ENCODE data around the gene SPAG8. TPM values are rescaled to one million over a fixed set of nuclear protein-coding genes. Genes with fewer than 3 reads are reported as not detected.

SPAG8 gene
- total RNA-seq, 1 experiment from 2014 or later: 0.21 TPM

DNA sequence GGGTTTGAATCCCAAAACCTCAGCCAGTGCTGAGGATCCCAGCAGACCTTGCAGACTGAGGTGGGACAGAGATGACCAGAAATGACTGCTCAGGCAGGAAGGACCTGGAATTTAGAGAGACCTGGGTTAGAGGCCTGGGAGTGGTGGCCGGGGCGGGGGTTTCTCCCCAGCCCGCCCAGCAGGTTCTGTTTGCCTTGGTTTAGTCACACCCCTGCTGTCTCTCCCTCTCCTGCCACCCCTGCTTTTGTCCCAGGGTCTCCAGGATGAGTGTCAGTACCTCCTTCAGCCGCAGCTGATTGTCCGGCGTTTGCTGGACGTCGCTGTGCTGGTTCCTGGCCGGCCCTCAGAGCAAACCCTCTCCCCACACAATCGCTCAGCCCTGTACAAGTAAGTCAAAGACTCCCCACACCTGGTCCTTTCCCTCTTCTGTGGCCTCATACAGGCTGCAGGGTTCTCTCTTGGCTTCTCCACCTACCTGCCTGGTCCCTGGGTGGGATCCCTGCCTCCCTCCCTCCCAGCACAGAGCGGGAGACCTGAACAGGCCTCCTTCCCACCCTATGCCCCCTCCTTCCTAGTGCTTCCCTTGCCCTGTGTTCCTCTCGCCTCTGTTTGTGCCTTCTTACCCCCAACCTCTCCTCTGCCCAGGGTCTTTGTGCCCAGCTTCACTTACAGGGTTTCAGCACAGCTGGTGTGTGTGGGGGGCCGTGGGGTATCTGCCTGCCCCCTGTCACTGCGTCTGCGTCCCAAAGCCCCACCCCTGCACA, 29.0 kb upstream of the SPAG8 start:
- DNase-seq (ENCODE audit: low spot score): no peak

DNA sequence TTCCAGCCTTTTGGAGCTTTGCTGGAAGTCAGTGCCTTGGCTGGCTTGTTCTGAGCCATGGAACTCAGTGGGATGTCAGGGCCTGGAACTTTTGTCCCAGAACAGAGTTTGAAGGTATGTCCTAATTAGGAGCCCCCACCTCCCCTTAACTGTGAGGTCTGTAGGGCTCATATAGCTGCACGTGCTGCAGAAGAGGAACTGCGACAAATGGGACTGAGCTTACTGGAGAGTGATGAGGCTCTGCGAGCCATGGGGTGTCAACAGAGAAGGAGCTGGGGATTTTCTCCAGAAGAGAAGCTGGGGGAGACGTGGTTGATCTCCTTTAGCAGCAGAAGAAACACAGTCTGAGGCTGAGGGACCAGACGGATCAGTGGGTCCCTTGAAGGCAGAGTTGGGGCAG, 27.9 kb upstream of the SPAG8 start:
- no peak for DNase-seq (ENCODE audit: low spot score)

DNA sequence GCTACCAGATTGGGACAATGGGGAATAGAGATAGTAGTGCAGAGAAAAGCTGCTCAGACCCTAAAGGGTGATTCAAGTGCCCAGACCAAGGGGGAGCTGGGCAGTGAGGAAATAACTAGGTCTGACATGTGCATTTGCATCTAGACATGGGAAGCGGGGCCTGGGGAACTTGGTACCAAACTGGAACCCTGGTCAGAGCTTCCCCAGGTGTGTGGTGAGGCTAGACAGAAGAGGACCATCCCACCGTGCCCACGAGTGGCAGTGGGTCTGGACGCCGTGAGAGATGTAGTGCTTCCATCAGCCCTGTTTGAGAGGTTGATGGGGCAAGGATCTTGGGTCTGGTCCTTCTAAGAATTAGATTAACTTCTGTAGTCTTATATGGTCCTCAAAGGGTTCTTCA, 24.5 kb upstream of the SPAG8 start:
- DNase-seq (ENCODE audit: low spot score): no peak

DNA sequence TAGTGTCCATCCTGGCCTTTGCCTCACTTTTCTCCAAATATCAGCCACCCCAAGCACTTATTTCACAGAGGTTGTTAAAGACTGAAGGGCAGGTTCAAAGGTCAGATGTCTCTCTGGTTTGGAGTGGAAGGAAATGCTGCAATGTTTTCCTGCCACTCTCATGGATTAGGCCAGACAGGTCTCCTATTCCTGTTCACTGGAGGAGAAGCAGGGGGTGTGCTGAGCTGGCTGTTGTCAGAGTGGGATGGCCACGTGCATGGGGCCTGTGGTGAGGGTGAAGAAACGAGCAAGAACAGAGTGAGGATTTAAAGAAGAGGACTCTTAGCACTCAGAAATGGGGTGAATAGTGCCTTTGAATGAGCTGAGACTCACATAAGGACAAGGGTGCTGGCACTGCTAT, 23.7 kb upstream of the SPAG8 start:
- DNase-seq (ENCODE audit: low spot score): no peak

DNA sequence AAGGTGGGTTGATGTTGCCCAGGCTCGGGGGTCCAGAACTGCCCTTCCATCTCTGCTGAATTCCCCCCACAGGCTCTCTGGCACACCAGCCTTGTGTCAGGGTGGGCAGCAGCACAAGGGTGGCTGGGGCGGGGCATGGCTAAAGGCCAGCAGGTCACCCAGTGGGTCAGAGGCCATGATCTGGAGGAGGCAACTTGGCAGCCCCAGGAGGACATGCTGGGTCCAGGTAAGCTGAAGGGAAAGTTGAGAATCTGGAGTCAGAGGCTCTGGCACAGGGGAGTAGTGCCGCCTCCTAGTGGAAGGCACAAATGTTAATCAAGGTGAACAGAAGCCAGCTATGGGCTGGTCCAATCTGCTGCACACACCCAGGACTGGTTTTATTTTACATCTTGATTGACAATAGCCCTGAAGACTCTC, 23.2 kb upstream of the SPAG8 start:
- DNase-seq (ENCODE audit: low spot score): no peak

DNA sequence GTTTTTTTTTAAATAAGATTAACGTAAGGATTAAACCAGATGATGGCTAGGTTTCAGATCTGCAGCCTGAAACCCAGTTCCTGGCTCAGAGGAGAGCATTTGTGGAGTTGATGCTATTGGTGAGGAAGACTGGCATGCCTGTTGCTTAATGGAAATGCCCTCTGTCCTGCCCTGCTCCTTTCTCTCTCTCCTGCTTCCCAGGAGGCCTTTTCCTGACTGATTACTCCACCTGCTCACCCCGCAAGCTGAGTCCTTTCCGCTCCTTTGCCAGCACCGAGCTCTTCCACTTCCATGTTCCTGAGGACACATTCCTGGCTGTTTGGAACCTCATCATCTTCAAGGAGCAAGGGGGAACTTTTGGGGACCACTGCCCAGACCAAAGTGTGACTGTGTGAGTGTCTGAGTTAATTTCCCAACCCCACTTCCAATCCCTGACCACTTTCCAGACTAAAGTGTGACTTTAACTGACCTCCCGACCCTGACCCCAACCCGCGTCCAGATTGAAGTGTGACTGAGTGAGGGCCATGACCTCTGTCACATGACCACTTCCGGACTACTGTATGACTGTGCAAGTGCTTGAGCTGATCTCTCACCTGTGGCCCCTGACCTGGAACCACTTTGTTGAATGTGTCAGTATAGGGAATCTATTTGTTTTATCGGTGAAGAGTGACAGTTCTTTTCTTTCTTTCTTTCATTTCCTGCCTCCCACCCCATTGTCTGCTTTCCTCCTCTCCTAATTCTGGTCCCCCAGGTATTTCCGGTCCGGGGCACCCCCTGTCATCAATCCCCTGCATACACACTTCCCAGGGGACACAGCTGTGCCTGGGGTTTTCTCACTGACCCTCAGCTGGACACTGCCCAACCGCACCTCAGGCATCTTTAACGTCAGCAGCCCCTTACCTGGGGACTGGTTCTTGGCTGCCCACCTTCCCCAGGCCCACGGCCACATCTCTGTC, 22.5 kb upstream of the SPAG8 start:
- no peak for DNase-seq (ENCODE audit: low spot score)

DNA sequence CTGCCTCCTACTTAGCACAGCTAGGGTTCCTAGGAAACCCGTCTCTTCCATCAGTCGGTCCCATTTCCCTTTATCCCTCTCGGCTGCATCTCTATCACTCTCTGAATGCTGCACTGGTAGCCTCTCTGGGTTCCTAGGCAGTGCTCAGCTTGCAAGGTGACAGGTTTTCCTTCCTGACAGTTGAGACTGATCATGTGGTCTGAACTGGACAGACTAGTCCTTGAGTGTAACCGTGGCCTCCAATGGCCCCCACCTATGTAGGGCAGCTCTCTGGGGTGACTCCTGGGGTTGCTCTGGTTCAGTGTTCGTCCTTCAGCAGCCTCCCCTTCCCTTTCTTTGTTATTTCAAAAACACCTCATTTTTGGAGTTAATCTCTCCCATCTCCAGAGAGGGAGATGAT, 20.8 kb upstream of the SPAG8 start:
- DNase-seq (ENCODE audit: low spot score): no peak

DNA sequence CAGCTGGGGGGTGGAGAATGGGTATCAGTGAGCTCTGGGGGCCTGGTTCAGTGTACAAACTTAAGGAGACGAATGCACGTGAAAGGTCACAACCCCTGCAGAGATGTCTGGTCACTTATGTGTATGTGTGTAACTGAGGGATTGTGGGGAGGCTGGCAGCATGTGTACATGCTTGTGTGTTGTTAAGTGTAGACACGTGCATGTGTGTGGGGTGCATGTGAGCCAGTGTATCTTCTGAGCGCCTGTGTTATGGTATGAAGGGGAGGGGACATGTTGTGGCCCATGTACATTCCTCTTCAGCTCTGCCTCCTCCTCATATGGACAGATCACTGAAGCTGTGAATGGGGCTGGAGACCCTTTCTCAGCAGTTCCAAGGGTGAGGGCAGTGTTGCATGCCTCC, 19.0 kb upstream of the SPAG8 start:
- no peak for DNase-seq (ENCODE audit: low spot score)

DNA sequence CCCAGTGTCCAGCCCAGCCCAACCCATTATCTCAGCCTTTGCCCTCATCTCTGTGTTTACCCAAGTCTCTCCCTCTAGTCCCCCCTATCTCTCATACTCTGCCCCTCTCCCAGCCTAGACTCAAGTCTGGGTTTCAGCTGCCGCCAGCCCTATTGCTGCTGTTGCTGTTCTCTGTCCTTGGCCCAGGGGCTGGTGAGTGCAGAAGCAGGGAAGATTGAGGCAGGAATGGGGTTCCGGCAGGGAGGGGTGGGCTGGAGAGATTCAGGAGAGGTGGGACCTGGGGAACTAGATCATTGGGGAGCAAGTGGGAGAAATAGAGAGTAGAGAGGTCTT, 17.7 kb upstream of the SPAG8 start:
- DNase-seq (ENCODE audit: low spot score): no peak

DNA sequence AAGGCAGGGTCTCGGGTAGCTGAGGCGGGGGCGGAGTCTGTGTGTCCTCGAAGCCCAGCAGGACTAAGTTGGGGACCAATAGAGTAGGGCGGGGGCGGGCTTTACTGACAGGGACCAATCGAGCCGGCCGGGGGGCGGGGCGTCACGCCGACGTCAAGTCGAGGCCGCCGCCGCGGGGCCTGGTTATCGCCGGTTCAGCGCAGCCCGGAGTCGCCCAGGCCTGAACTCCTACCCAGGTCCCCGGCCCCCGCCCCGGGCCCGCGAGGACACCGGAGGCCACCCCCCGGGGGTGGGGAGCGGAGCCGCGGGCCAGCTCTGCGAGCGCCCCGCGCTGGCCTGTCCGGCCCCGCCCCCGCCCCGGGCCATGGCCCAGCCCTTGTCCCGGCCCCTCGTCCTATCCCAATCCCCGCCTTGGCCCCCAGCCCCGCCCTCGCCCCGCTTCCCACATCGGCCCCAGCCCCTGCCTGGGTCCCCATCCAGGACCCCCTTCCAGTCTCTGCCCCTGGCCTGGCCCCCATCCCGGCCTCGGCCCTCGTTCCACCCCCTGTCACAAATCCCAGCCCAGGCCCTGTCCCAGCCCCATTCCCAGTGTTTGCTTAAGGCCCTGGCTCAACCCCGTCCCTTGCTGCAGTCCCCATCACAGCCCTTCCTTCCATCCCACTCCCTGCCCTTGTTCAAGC, 17.2 kb upstream of the SPAG8 start, which contains the start of gene TMEM8B:
Gene TMEM8B (plus strand): TSS at position 145 of the 680 bp plus-strand sequence. CDS start 220 bp downstream, at position 365.
- peak; percentile 87 for DNase-seq (ENCODE audit: low spot score)

DNA sequence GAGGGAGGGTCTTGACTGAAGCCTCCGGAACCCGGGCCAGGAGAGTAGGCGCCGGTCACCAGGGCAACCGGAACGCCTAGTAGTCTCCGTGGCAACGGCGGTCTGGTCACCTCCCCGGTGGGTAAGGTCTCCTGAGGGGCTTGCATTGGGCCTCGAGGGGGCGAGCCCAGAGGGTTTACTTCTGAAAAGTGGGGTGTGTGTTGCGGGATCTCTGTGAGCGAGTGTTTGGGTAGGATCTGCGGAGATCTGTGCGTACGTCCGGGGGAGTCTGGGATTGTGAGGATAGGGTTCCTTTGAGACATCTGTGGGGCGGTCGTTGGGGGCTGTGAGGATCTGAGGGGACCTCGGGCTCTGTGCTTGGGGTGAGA, 16.6 kb upstream of the SPAG8 start, which contains the start of gene FAM221B:
Gene FAM221B (minus strand): TSS at position 17 of the 368 bp plus-strand sequence. CDS start 2,571 bp downstream, outside the sequence.
- no peak for DNase-seq (ENCODE audit: low spot score)

DNA sequence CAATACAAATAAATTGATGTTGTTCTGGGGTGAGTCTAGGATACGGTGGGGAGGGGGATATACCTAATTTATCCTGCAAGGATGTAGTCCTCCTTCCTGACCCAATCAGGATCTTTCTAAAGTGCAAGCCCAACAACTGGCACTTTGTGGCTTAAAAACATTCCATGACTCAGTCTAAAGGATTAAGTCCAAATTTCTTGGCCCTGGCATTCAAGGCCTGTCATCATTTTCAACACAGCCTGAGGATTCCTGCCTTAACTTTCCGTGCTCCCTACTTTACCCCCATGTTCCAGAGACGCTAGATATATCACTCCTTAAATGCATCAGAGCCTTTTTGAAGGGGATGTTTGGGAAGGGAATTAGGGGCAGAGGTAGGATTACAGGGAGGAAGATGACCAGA, 15.4 kb upstream of the SPAG8 start:
- peak; percentile 34 for DNase-seq (ENCODE audit: low spot score)

DNA sequence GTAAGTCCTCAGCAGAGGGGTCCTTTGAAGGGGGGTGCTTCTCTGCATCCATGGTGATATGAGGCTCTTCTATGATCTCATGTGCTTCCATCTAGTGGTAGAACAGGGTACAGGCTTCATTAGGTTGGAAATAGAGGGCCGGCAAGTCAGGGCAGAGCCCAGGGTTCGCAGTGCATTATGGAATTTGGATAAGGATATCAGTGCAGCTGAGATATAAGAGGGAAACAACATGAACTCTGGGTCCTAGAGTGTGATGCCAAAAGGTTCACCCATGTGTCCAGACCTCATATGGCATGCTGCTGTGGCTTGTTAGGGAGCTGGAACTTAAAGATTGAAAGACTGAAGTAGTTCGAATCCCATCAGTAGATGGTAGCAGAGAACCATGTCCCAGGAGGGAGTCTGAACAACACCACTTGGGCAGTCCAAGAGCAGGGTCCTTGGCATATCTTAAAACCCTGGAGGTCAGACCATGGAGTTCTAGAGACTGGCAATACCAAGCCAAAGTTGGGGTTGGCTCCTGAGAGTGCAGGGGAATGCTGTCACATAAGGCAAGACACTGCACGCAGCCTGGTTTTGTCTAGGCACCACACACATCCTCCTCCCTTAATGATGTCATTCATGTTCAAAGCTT, 14.1 kb upstream of the SPAG8 start:
- DNase-seq (ENCODE audit: low spot score): peak; percentile 32

DNA sequence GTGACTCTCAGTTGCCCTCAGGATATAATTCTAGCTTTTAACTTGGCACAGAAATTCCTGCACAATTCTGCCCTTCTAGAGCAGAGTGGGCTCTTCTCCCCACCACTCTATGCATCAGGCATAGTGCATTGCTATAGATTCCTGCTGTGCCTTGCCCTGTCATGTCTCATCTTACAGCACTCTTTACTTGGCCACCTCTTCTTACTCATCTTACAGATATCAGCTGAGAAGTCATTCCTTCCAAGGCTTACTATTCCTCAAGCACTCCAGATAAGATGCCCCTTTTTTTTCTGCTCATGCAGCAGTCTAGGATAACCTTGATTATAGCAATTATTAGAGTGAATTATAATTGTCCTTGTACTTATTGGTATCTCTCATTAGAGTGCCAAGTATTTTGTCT, 10.9 kb upstream of the SPAG8 start:
- no peak for DNase-seq (ENCODE audit: low spot score)

DNA sequence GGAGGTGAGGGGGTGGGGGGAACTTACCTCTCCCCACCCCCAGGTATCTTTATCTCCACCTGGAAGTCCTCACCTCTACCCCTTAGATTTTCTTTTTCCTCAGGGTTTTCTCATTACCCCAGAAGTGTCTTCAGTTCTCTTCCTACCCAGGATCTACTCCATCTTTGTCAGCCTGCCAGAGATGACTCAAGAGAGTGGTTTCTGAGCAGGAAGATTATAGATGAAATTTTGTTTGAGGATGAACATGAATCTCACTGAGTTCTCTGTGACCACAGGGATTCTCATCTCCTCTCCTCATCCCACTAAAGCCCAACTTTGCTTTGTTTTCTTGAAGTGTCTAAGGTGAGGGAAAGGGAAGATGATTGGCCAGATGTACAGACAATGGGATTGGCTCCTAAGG, 8.0 kb upstream of the SPAG8 start:
- DNase-seq (ENCODE audit: low spot score): peak; percentile 21

DNA sequence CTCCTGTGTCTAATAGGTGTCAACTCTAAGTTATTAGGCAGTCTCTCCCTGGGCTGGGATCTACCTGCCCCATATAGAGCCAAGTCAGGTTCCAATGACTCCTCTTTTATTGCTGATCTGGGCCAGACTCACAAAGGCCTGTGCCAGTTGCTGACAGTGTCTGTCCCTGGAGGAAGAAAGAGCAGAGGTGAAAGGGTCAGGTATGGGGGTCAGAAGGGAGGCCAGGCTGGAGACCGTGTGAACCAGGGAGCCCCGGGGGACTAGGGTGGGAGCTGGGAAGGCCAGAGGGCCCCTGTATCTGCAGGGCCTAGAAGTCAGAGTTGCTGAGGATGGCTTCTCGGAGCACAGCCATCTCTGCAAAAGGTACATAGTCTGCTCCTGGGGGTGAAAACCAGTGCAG, 6.3 kb upstream of the SPAG8 start:
- DNase-seq (ENCODE audit: low spot score): no peak

DNA sequence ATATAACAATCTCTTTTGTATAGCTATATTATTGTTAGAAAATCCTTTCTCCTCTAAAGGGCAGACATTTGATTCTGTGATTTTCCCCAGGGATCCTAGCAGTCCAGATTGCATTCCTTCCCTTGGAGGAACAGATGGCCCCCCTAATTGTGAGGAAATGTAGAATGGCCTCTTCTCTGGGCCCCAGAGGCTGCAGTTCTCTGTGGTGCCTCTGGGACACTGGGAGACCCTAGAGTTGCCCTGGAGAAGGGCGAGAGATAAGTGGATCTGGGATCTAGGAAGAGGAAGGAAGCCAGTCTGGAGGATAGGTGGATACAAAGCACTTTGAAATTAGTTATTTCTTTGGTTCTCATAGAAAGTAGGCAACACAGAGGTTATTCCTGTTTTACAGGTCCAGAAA, 4.6 kb upstream of the SPAG8 start:
- DNase-seq (ENCODE audit: low spot score): no peak

DNA sequence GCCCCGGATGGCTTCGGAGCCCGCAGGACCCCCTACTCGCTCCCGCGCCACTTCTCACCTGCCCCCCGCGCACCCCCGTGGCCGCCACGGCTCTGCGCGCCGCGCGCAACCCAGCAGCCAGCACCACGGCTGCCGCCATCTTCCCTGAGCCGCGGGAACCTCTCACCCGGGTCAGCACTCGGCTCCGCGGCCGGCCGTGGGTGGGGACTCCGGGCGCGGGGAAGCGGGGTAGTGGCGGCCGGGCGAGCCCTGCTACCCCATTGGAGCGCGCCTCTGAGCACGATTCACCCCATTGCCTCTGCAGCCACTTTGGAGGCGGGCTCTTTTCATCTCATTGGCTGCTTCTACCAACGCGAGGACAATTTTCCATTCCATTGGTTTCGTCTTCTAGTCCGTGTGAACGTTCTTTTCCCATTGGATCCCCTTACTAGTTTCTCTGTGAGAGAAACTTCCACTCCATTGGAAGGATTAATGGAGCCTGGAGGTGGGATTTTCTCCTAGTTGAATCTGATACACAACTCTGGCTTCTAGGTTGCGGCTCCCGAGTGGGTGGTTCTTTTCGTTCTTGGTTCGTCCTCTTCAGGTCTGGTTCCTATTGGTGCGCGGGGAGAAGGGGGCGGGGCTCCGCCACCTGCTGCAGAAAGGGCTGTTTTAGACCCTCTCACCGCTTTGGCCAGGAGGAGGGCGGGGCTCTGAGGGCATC, 2.9 kb upstream of the SPAG8 start, which contains the start of gene HINT2:
Gene HINT2 (minus strand): TSS at position 202 of the 703 bp plus-strand sequence. CDS start 63 bp downstream, at position 139.
- peak; percentile 99 for DNase-seq (ENCODE audit: low spot score)

DNA sequence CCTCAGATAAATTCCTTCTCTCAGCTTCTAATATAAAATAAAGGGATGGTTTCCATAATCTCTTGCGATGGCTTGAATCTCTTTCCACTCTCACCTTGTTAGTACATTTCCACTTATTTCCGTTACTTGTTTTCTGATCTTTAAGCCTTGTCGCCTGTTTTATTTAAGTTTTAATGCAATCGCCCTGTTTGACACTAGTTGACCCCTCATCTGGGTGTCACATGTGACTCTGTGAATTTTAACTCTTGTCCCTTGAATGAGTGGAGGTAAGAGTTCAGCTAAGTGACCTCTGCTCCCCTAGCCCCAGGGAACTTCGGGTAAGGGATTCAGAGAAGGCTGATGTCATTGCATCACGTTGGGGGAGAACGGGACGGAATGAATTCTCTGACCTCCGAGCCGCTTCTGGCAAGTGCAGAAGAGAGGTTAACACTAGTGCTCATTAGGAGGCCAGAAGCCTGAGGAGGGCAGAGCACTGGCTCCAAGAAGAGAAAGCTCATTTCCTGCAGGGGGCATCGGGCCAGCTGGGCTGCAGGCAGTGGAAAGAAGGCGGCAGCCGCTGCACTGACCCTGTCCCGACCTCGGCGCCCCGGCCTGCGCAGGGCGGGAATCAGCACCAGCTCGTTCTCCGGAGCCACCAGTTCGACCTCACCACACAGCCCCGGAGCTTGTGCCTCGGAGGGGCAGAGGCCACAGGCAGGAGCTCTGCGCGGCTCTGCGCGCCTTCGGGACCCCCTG, 2.2 kb upstream of the SPAG8 start:
- DNase-seq (ENCODE audit: low spot score): peak; percentile 59

DNA sequence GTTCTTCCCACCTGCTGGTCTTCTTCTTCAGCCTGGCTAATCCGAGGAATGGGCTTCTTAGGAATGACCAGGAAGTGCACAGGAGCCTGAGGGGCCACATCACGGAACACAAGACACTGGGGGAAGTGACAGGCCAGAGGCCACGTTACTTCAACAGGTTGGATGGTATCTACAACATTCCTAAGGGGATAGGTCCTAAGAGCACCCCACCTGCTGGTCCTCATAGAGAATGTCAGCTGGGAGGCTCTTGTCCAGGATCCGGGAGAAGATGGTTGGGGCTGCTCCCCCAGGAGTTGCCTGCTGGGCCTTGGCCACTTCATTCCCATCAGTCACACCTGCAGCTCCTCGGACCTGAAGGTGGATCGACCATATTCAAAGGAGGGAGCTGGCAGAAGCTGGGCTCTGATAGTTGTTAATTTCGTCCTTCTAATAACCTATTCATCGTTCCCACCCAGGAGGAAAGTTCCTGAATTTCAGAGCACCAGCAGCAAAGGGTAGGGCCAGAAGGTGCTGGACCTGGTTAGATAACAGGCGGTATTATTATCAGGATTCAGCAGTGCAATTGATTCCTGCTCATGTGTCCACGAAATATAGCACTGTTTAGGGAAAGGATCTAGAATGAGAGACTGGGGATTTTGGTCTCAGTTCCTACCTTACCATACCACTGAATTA, 1.5 kb upstream of the SPAG8 start:
- no peak for DNase-seq (ENCODE audit: low spot score)
